ENCODE data around the gene ANO10. TPM values are rescaled to one million over a fixed set of nuclear protein-coding genes. Genes with fewer than 3 reads are reported as not detected.
A peak's percentile ranks its signal among the peaks of the same experiment; 100 is the strongest.

The ANO10 gene
- total RNA-seq, 1 donor from 2014 or later = 24.9 TPM

- DNase-seq (ENCODE audit: low spot score in 2 of 2) = peak in 1 of 2 donors; percentile 68
- H3K9me3 ChIP-seq = no peaks in the 10 kb centered on the region
- intact Hi-C loops (cut with DNase I) = loop anchor here (2.0 to 5.0 kb wide), 4 partner anchors 251 to 716 kb away; partner anchors contain the start of genes SNRK and TCAIM
Measured at GRCh38 chr3:43620831-43621655, 768 bp downstream of the ANO10 start.

GRCh38 chr3:43619588-43619987, 2.2 kb downstream of the ANO10 start:
- Histone ChIP-seq H3K4me3 (no peak overlapping the region), H3K27me3 (no peaks in the 10 kb centered on the region), H3K36me3 (no peaks in the 10 kb centered on the region), H3K4me1 (peaks cover 0 to 10% of the 10 kb centered on the region in 2 donors), H3K9me3 (no peaks in the 10 kb centered on the region), H3K27ac (no peak overlapping the region)
- intact Hi-C loops (cut with DNase I) = no loop called here
- no peak for TF ChIP-seq CTCF (IDR thresholded peaks at IDR 0.05)
- no peak for DNase-seq (ENCODE audit: low spot score in 2 of 2)

More at GRCh38 chr3:43620831-43621655, 768 bp downstream of the ANO10 start:
- Histone ChIP-seq H3K4me3 (peak overlapping the region; percentile 60 to 97), H3K27ac (peak overlapping the region; percentile 84 to 91), H3K4me1 (peaks cover 0 to 10% of the 10 kb centered on the region in 2 donors), H3K36me3 (no peaks in the 10 kb centered on the region), H3K27me3 (no peaks in the 10 kb centered on the region)
- TF ChIP-seq CTCF (IDR thresholded peaks at IDR 0.05) = no peak

- no peak for TF ChIP-seq CTCF (IDR thresholded peaks at IDR 0.05)
- no peaks in the 10 kb centered on the region for H3K27me3 ChIP-seq
- DNase-seq (ENCODE audit: low spot score in 2 of 2) = no peak
- peaks cover 0 to 10% of the 10 kb centered on the region in 2 donors for H3K4me1 ChIP-seq
- intact Hi-C loops (cut with DNase I) = no loop called here
- no peak overlapping the region for H3K4me3 ChIP-seq
- no peaks in the 10 kb centered on the region for H3K36me3 ChIP-seq
- no peaks in the 10 kb centered on the region for H3K9me3 ChIP-seq
- H3K27ac ChIP-seq = no peak overlapping the region
Measured at GRCh38 chr3:43618142-43618541, 3.7 kb downstream of the ANO10 start.

- H3K4me1 ChIP-seq = peaks cover 0 to 6% of the 10 kb centered on the region in 2 donors
- no peaks in the 10 kb centered on the region for H3K27me3 ChIP-seq
- no peak for TF ChIP-seq CTCF (IDR thresholded peaks at IDR 0.05)
- H3K4me3 ChIP-seq = no peak overlapping the region
- DNase-seq (ENCODE audit: low spot score in 2 of 2) = no peak
- no peak overlapping the region for H3K27ac ChIP-seq
- no peaks in the 10 kb centered on the region for H3K9me3 ChIP-seq
- intact Hi-C loops (cut with DNase I) = no loop called here
- no peaks in the 10 kb centered on the region for H3K36me3 ChIP-seq
Measured at GRCh38 chr3:43616034-43616433, 5.8 kb downstream of the ANO10 start.

DNA sequence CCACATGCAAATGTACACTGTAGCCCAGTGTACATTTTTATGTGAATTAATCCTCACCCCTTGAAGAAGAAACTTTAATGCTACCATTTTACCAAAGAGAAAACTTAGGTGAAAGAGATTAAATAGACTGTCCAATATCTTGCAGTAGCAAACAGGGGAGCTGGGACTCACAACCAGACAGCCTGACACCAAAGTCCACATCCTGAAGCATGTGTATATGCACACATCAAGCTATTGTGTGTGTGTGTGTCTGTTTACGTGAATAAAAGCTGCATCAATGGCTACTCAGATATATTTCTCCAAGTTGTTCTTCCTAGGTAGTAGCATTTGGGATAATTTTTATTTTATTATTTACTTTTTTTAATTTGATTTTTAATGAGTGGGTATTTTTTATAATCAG, 6.7 kb downstream of the ANO10 start:
- no peak for TF ChIP-seq CTCF (IDR thresholded peaks at IDR 0.05)
- Histone ChIP-seq H3K4me1 (peaks cover 0 to 2% of the 10 kb centered on the region in 2 donors), H3K27ac (no peak overlapping the region), H3K9me3 (no peaks in the 10 kb centered on the region), H3K36me3 (no peaks in the 10 kb centered on the region), H3K4me3 (no peak overlapping the region), H3K27me3 (no peaks in the 10 kb centered on the region)
- DNase-seq (ENCODE audit: low spot score in 2 of 2) = no peak
- intact Hi-C loops (cut with DNase I) = no loop called here
